GM12891 (cell line): ENCODE data around the gene PIWIL1.

Source experiments
- DNase-seq: peaks from one replicate; pipeline ENCODE4 v3.0.0; 2011; ENCODE audit warnings: low spot score; ENCODE audit not compliant: insufficient read length
- FAIRE-seq: peaks from 2 replicates; lab custom pipeline; 2011; peaks lifted over from hg19 to GRCh38; lab: Jason Lieb, UNC
- PAX5 ChIP-seq: IDR thresholded peaks from 2 replicates; pipeline ENCODE4 v1.6.1; 2011; ENCODE audit warnings: low read length, moderate library complexity, mild to moderate bottlenecking; ENCODE audit not compliant: insufficient read depth, severe bottlenecking
- POLR2A ChIP-seq: IDR thresholded peaks from 2 replicates; pipeline ENCODE4 v1.6.1; 2011; ENCODE audit warnings: low read depth, low read length, control low read depth
- POLR2AphosphoS5 ChIP-seq: IDR thresholded peaks from 2 replicates; pipeline ENCODE4 v1.6.1; 2011; ENCODE audit warnings: low read depth, low read length, control low read depth
- POU2F2 ChIP-seq: IDR thresholded peaks from 2 replicates; pipeline ENCODE4 v1.6.1; 2011; ENCODE audit warnings: low read depth, mild to moderate bottlenecking, control low read depth, low read length, moderate library complexity
- SPI1 ChIP-seq: IDR thresholded peaks from 2 replicates; pipeline ENCODE4 v1.6.1; 2011; ENCODE audit warnings: low read depth, low read length, control low read depth
- TAF1 ChIP-seq: IDR thresholded peaks from 2 replicates; pipeline ENCODE4 v1.6.1; 2011; ENCODE audit warnings: low read depth, low read length, control low read depth

The PIWIL1 gene

GRCh38 chr12:130303781-130304180, 33.9 kb upstream of the PIWIL1 start:
- FAIRE-seq (no peak), DNase-seq (no peak)
- no peak for TF ChIP-seq SPI1
- TF ChIP-seq POLR2AphosphoS5, result no peak
- no peak for TF ChIP-seq POU2F2
- no peak for TF ChIP-seq POLR2A
- no peak for TF ChIP-seq PAX5
- no peak for TF ChIP-seq TAF1

DNA sequence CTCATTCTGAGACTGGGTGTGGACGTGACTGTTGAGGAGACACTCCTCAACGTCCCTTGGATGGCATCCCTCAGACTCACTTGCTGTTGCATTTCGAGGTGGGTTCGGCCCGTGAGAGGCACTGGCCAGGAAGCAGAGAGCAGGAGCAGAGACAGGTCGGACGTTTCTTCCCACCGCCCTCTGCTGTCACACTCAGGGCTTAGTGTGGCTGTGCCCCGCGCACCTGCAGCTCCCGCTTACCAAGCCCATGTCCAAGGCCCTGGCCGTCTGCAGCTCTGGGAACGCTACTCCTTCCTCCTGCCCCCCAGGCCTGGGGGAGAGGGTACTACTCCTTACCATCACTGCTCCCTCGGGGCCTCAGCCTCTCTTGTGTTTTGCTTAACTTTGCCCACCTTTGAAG, 29.8 kb upstream of the PIWIL1 start:
- DNase-seq, result no peak
- no peak for FAIRE-seq
- no peak for TF ChIP-seq SPI1
- no peak for TF ChIP-seq PAX5
- no peak for TF ChIP-seq POLR2AphosphoS5
- no peak for TF ChIP-seq TAF1
- no peak for TF ChIP-seq POU2F2
- no peak for TF ChIP-seq POLR2A

GRCh38 chr12:130308393-130308792, 29.3 kb upstream of the PIWIL1 start:
- TF ChIP-seq TAF1 (no peak), POLR2AphosphoS5 (no peak)
- FAIRE-seq (no peak), DNase-seq (no peak)

- FAIRE-seq (no peak), DNase-seq (no peak)
- no peak for TF ChIP-seq TAF1
- TF ChIP-seq POLR2A, result no peak
Measured at GRCh38 chr12:130316251-130316650, 21.4 kb upstream of the PIWIL1 start.

GRCh38 chr12:130320536-130320935, 17.2 kb upstream of the PIWIL1 start:
- no peak for DNase-seq
- no peak for FAIRE-seq
- no peak for TF ChIP-seq POLR2AphosphoS5
- no peak for TF ChIP-seq SPI1
- no peak for TF ChIP-seq PAX5
- TF ChIP-seq POU2F2, result no peak
- TF ChIP-seq TAF1, result no peak
- no peak for TF ChIP-seq POLR2A

GRCh38 chr12:130322263-130322662, 15.4 kb upstream of the PIWIL1 start:
- FAIRE-seq (no peak), DNase-seq (no peak)
- TF ChIP-seq PAX5 (no peak), POLR2AphosphoS5 (no peak), POLR2A (no peak), TAF1 (no peak), SPI1 (no peak), POU2F2 (no peak)

DNA sequence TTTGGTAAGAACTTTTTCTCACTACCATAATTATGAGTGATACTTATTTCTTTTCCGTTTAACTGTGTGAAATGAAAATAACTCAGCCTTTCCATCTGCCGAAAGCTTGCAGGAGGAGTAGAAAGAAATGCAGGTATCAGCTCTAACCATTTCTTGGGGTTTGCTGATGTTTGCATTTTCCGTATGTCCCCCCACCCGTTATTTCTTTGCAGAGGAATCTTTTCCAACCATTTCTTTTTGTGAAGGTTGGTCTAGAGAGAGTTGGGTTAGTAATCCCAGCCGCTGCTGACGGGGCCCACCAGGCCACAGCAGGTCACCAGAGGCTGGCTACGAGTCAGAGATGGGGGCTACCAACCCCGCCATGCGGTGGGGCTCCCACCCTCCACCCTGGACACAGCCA, 7.0 kb upstream of the PIWIL1 start:
- no peak for DNase-seq
- TF ChIP-seq SPI1 (no peak), TAF1 (no peak), POLR2A (no peak), PAX5 (no peak), POLR2AphosphoS5 (no peak), POU2F2 (no peak)
- no peak for FAIRE-seq

- no peak for FAIRE-seq
- no peak for DNase-seq
- TF ChIP-seq POLR2A (no peak), POLR2AphosphoS5 (no peak), PAX5 (no peak), TAF1 (no peak), POU2F2 (no peak), SPI1 (no peak)
Measured at GRCh38 chr12:130331146-130331545, 6.5 kb upstream of the PIWIL1 start.

DNA sequence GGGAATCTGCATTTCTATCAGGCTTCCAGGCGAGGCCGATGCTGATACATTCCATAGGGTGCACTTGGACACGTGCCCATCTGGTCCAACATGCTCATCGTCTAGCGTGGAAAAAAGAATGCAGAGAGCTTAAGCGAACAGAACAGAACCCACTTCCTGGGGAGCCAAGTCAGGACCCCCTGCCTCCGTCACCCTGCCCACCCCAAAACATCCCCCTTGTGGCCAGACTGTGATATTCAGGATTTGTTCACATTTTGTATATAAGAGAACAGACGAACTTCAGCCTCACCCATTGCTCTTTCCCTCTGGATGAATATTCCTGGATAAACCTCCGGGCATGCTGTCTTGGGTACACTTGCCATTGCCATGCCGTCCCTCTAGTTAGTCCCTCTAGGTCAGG, 4.3 kb upstream of the PIWIL1 start:
- no peak for TF ChIP-seq POLR2AphosphoS5
- TF ChIP-seq POLR2A, result no peak
- no peak for TF ChIP-seq TAF1
- no peak for TF ChIP-seq POU2F2
- no peak for TF ChIP-seq PAX5
- TF ChIP-seq SPI1, result no peak
- FAIRE-seq (no peak), DNase-seq (no peak)

DNA sequence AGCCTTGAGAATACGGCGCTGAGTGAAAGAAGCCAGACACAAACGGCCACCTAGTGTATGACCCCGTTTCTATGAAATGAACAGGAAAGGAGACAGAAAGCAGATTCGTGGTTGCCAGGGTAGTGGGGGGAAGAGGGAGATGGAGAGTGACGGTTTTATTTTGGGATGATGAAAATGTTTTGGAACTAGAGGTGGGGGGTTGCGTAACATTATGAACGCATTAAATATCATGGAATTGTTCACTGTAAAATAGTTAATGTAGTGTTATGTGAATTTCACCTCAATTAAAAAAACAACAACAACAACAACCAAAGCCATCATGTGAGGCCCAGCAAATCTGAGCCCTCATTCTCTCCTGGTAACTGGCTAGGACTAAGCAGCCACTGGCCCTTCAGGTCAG, 3.3 kb upstream of the PIWIL1 start:
- no peak for TF ChIP-seq POLR2AphosphoS5
- no peak for TF ChIP-seq PAX5
- no peak for TF ChIP-seq POU2F2
- TF ChIP-seq POLR2A, result no peak
- TF ChIP-seq TAF1, result no peak
- TF ChIP-seq SPI1, result no peak
- FAIRE-seq (no peak), DNase-seq (no peak)

GRCh38 chr12:130334937-130335336, 2.8 kb upstream of the PIWIL1 start:
- no peak for DNase-seq
- no peak for FAIRE-seq
- no peak for TF ChIP-seq POLR2A
- no peak for TF ChIP-seq PAX5
- no peak for TF ChIP-seq POLR2AphosphoS5
- no peak for TF ChIP-seq TAF1
- no peak for TF ChIP-seq SPI1
- no peak for TF ChIP-seq POU2F2
